ENCODE results near the gene AGAP5.
"Not testable (repeated sequence)": the region's sequence is repeated elsewhere in the genome, so short reads cannot be mapped to it uniquely, and the experiment has no call there.

The AGAP5 gene

DNA sequence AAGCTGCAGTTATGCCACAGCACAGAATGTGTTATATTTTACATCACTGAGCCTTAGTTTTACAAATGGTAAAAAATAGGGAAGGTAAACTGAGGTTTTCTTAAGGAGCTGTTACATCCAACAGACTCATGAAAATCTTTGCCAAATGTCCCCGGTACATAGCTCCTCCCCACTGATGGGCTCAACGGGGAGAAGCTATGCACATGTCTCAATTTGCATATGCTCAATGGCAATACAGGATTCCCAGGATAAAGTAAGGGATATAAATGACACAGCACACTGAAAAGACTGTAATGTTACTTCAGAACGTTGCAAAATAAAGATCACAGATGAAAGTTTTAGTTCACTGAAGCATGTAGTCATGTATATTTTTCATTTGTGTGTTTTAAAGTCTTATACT lies 16.6 kb upstream of the AGAP5 start:
- not testable (repeated sequence) for DNase-seq (ENCODE audit: low read depth)

DNA sequence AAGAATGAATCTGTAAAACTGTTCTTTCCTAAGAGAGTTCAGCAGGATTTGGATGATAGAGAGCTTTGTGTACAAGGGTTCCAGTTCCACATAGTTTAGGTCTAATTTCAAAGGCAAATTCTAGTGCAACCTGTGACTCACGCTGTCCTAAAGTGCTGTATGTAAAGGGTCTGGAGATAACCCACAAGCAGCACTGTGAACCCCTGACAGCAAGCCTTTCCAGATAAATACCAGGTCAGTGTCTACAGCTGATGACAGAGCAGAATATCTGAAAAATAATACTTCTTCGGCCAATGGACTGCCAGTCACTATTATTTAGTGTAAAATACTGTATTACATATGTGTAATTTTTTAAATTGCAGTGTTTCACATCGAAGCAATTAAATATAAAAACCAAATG lies 16.0 kb upstream of the AGAP5 start:
- not testable (repeated sequence) for DNase-seq (ENCODE audit: low read depth)

DNA sequence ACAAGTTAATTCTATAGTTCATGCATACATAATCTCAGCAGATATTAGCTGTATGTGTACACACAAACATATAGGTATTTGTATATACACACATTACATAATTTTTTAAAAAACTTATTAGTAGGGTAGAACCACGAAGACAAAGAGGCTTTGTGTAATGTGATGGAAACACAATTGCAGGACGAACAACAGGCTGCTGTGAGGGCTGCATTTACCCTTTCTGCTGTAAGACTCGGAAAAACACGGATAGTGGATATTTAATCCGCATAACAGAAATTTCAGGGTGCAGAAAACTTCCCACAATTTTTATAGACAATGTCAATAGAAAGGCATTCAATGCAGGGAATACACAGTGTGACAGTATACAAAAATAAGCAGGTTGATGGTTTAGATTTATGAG lies 13.8 kb upstream of the AGAP5 start:
- not testable (repeated sequence) for DNase-seq (ENCODE audit: low read depth)

DNA sequence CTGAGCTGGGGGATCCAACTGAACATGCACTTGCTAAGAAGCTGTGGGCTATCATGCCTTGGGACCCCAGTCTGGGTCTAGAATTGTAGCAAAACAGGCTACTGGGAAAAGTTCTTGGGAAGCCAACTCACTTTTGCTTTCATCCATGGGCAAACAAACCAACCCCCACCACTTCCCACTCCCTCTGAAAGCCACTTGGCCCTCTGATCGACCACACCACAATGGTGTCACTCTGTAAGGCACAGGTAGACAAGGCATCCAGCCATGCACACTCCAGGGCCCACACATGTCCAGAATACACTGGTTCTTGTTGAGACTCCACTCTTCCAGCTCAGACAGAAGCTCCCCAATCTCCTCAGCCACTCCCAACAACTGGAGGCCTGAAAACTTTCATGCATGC lies 10.2 kb upstream of the AGAP5 start:
- DNase-seq (ENCODE audit: low read depth) = not testable (repeated sequence)

DNA sequence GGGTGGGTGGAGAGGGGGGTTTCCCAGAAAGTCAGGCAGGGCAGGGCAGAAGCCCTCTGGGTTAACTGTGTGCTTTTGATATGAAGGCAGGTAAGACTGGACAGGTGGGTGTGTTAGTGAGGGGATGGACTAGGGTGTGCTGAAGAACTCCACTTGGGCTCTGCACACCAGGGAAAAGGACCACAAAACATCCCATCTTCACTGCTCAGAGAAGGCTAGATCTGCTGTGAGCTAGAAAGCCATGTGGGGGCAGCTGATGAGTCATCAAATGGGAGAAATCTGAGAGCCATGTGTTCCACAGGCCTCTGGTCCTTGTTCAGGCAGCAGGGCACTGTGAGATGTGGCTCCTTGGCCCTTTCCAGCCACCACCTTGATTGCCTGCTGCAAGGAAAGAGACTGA lies 9.7 kb upstream of the AGAP5 start:
- DNase-seq (ENCODE audit: low read depth) = not testable (repeated sequence)

DNA sequence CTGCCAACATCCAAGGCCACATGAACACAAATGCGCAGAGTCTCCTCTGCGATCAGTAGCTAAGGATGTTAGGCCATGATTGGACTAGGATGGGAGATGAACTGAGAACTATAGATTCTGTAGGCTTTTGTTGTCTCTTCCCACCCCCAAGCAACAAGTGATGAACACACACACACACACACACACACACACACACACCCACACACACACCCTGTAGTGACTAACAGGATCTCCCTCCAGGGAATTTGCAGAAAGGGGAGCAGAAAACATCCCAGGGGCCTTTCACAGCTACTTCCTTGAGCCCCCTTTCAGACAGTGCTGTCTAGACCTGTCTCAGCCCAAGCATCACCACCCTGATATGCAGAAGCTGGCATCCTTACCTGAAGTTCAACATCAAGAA lies 8.6 kb upstream of the AGAP5 start:
- not testable (repeated sequence) for DNase-seq (ENCODE audit: low read depth)

DNA sequence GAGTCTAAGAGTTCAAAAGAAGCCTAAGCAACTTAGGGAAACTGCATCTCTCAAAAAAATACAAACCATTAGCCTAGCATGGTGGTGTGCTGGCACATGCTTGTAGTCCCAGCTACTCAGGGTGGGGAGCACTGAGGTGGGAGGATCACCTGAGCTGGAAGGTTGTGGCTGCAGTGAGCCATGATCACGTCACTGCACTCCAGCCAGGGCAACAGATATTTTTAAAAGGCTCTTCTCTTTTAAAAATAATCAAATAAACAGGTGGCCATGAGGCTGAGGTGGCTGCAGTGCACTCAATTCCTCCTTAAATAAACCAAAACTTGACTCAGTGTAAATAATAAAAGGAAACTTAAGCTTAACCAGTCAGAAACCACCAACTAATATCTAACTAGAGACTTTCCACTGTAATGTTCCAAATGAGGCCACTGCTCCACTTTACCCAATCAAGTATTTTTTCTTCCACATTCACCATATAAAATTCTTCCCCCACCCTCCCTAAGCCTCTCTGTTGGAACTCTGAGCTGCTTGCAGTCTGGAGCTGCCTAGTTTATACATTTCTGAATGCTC lies 7.7 kb upstream of the AGAP5 start:
- DNase-seq (ENCODE audit: low read depth) = not testable (repeated sequence)

DNA sequence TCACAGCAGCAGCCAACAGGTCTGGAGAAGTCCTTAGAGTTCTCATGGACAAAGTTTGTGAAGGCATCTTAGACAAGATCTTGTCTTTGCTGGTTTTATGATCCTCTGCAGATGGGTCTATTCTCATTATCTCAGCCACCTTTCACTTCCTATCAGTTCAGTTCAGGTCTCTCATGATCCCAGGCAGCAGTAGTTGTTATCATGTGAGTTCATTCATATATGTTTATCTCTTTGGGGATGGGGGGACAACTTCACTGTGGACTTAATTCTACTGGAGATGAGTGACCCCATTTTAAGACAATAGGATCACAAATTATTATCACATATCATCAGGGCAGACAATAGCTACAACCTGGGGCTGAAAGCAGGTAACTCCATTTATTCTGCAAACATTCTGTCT lies 6.0 kb upstream of the AGAP5 start:
- DNase-seq (ENCODE audit: low read depth) = not testable (repeated sequence)

DNA sequence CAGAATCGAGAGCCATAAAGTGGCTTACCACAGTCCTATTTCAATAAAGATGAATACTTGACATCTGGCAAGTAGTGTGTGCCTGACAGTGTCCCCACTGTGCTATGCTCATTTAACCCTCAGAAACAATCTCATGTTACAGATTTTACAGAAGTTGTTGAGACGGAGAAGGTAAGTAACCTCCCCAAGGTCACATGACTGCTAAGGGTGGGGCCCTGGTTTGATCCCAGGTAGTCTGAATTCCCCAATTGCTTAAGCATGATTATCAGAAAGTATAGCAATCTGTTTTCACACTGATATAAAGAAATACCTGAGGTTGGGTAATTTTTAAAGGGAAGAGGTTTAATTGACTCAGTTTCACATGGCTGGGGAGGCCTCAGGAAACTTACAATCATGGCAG lies 910 bp upstream of the AGAP5 start:
- not testable (repeated sequence) for DNase-seq (ENCODE audit: low read depth)

DNA sequence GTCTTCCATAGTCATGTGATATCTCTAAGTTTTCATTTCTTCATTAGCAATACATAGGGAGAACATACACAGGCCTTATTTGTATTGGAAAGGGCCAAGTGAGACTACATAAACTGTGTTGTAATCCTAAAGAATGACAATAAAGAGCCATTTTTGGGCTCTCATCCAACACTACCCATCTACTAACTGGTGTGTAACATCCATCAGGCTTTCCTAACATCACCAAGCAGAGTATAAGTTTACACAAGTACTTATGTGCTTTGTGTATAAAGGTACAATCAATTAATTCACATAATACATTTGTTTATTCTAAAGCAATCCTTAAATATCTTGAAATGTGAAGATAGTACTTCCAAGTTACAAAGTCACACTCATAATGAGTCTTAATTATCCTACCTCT lies 2.6 kb downstream of the AGAP5 start:
- DNase-seq (ENCODE audit: low read depth) = not testable (repeated sequence)

DNA sequence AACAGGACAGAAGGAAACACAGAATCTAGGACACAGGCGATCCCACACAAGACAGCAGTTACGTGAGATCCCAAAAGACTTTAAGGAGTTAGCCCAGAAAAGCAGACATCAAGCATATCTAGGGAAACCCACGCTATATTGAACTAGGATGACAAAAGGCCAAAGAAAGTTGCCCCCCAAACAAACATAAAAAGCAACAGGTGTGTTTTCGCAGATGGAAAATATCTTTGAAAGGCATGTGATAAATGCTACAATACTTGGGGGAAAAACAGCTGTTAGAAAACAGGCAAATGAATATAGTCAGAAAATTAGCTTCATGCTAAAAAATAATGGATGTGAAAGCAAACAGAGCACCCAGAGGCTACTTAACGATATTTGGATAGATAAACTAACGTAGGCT lies 7.2 kb downstream of the AGAP5 start:
- DNase-seq (ENCODE audit: low read depth) = not testable (repeated sequence)

DNA sequence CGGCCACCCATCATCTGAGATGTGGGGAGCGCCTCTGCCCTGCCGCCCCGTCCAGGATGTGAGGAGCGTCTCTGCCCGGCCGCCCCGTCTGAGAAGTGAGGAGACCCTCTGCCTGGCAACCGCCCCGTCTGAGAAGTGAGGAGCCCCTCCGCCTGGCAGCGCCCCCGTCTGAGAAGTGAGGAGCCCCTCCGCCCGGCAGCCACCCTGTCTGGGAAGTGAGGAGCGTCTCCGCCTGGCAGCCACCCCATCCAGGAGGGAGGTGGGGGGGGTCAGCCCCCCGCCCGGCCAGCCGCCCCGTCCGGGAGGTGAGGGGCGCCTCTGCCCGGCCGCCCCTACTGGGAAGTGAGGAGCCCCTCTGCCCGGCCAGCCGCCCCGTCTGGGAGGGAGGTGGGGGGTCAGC lies 8.3 kb downstream of the AGAP5 start:
- not testable (repeated sequence) for DNase-seq (ENCODE audit: low read depth)

DNA sequence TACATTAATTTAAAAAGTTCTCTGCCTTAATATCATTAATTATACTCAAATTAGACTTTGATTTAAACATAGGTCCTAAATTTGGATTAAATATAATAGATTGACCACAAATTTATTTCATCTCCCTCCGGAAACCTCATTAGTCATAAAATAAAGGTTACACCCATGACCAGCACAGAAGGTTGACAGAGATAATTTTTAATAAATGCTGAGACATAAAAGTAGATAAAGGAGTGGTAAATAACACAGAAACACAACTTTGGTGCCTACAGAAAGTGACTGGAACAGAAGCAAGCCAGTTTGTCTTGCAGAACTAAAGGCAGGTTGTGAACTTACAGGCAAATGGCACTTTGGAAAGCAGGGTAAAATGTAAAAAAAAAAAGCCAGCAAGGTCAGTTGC lies 10.3 kb downstream of the AGAP5 start:
- DNase-seq (ENCODE audit: low read depth) = not testable (repeated sequence)

DNA sequence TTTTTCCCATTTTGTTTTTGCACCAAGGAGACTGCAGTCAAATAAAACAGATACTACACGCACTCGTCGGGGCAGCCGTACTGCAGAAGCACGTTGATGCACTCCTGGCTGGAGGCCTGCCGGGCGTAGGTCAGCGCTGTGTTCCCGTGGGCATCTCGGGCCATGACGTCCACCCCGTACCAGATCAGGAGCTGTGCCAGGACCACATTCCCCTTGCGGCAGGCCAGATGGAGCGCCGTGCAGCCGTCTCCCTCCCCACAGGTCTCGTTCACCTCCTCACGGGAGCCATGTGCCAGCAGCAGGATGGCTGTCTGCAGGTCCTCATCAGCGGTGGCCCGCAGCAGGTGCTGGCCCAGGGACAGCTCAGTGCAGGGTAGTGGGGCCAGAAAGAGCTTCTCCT lies 23.4 kb downstream of the AGAP5 start:
- not testable (repeated sequence) for DNase-seq (ENCODE audit: low read depth)

DNA sequence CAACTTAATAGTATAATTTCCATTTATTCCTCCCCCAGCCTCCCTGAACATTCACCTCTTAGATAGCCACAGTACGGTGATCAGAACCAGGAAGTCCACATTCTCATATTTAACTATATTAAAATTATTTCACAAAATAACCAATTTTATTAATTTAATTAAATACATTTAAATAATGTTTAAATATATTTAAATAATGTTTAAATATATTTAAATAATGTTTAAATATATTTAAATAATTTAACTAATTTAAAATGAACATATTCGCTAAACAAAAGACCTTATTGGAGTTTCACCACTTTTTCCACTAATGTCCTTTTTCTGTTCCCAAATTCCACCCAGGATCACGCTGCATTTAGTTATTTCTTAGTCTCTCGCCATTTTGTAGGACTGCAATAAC lies 29.5 kb downstream of the AGAP5 start:
- DNase-seq (ENCODE audit: low read depth) = not testable (repeated sequence)

DNA sequence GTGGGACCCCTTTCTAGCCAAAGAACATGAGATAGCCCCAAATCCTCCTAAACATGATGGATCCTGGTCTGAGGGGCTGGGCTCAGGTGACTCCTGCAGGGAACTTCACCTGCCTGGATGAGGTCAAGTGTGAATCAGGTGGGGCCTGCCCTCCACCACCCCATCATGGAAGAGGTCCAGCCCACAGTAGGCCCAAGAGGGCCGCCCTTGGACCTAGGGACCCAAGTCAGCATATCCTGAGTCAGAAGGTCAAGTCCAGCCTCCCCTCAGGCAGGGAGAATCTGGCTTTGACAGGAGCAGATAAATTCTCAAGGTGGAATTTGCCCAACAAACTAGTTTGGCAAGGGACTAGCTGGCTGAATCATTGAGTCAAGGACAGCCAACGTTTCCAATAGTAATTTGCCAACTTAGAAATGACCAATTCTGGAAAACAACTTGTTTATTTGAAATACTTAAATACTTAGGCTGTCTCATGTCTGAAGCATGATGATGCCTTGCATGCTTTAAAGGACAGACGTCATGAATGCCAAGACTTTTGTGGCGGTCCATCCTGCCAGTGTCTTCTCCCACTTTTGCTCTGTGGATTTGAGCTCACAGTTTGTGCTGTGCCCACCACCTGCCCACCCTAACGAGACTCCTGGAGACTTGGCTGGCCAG lies 31.6 kb downstream of the AGAP5 start:
- DNase-seq (ENCODE audit: low read depth) = not testable (repeated sequence)

DNA sequence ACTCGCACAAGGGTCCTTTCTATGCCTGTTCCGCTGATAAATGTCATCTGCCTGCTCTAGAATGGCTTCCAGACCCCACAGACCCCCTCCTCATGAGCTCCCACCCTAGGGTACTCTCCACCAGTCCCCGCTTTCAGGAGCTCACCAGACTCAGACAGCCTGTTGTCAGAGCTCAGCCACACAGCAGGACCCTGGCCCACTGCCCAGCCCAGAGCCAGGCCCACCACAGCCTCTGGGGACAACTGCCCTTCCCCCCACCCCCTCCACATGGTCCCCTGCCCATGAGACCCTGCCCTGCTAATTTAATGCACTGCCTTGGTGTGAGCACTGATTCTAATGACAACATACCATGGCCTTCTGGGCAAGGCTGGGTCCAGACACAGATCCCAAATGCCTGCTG lies 32.3 kb downstream of the AGAP5 start:
- DNase-seq (ENCODE audit: low read depth) = not testable (repeated sequence)

DNA sequence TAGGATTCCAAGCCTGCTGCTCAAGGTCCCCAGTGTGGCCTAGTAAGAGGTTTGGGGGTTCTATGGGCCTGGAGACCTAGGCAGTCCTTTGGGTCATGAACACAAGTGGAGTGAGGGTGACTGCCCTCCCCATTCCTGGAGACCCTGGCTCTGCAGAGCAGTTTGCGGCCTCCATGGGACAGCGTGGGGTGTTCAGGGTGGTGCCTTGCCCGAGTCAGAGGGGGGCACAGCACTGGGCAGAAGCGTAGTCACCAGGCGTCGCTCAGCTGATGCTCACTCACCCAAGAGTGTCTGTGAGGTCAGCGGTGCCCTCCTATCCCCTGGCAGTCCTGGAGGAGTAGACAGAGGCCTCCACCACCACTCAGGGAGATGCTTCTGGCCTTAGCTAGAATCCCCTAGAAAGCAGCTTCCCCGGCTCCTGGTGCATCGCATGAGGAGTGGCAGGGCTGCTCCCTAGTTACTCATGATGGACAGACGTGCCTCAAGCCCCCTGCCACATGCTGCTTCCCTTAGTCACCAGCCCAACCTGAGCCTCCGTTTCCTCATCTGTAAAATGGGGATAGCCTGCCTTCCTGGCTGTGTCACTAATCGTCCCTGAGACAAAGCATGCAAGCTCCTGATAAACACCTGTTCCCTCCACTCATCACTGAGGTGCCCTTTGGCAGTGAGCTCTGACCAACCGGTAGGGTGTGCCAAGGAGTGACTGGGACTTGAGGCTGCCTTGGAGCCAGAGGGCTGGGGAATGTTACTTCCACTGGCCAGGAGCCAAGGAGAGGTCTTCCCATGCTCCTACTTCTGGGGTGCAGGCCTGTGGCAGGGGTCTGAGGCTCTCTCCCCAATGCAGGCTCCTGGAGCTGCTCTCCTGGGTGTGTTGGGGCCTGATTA lies 33.5 kb downstream of the AGAP5 start:
- not testable (repeated sequence) for DNase-seq (ENCODE audit: low read depth)

DNA sequence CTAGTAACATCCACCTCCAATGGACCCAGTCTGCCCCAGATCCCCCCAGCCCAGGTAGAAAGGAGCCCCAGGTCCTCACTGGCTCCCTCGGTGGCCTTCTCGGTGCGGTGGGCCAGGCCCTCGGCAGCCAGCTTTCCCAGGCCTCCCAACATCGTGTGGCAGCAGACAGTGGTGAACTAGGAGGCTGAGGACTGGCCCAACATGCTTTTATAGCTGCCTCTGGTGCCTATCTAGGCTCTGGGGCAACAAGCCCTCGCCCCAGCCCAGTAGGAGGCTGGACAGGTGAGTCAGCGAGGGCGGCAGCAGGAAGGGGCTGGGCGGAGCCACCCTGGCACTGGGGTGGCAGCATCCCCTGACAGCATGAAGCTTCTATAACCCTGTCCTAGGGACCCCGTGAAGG lies 34.3 kb downstream of the AGAP5 start:
- DNase-seq (ENCODE audit: low read depth) = not testable (repeated sequence)

DNA sequence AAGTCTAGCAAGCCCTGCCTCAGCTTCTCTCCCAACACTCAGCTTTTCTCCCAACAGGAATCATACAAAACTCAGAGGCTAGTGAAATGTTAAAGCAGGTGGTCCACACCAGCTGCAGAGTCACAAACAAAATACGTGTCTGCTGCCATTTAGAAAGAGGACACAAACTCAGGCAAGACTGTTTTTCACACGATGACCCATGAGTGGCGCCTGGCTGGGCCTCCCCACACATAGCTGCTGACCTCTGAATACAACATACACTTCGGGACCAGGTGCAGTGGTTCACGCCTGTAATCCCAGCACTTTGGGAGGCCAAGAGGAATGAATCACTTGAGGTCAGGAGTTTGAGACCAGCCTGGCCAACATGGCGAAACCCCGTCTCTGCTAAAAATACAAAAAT lies 35.2 kb downstream of the AGAP5 start:
- not testable (repeated sequence) for DNase-seq (ENCODE audit: low read depth)

DNA sequence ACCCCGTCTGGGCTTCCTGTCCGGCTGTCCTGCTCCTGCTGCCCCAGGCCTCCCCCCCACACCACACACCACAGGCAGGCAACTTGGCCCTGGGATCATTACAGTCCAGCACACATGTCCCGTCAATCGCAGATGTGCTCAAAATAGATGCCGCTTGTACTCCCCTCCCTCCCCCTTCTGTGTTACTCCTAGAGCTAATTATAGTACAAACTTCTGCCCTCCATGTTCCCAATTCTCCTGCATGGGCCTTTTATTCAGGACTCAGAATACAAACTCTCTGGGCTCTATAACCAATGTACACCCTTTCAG lies 42.0 kb downstream of the AGAP5 start, which contains the start of gene SYNPO2L:
Gene SYNPO2L, minus strand, starts transcription at position 40 of the 309 bp plus-strand sequence. CDS start 107 bp downstream, outside the sequence.
- no peak for DNase-seq (ENCODE audit: low read depth)

DNA sequence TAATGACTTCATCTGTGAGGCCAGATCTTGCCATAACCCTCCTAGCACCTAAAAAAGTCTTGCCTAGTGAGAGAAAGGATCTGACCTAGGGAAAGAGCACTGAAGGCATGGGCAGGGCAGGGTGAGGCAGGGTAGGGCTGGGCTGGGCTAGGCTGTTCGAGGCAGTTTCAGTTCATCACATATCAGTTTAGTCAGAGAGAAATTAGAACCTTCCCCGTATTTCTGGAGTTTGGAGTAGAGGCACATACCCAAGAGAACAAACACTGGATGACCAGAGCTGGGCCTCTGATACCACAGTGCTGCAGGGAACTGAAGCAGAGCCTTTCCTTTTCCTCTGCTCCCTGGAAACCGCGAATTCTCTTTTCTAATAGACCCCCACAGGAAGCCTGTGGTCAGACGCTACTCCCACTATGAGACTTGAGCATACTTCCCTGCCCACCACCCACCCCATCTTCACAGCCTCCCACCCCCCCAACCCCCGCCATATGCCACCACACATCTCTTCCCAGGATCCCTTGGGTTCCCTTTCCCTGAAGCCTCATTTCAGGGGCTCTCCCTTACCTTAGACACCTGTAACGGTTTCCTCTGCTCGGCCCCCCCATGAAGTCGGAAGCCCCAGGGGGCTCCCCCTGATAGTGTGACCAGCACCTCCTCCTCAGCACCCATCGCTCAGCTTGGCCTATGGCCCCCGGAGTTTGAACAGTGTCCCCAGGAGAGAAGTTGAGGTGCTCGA lies 42.5 kb downstream of the AGAP5 start:
- no peak for DNase-seq (ENCODE audit: low read depth)
